Keratinocyte (primary cell): ENCODE measurements around the gene LGALS4. TPM values are rescaled to one million over a fixed set of nuclear protein-coding genes. Genes with fewer than 3 reads are reported as not detected.
"Not testable (repeated sequence)": the region's sequence is repeated elsewhere in the genome, so short reads cannot be mapped to it uniquely, and the experiment has no call there.

Experiments
- DNase-seq: peaks from one replicate; pipeline ENCODE4 v3.0.0-alpha.2; 2011; ENCODE audit warnings: low read depth, missing footprints, low spot score
- FAIRE-seq: peaks from 2 replicates; lab custom pipeline; 2011; peaks lifted over from hg19 to GRCh38; lab: Jason Lieb, UNC
- H2AFZ ChIP-seq: 2 replicates; pipeline ENCODE4 v1.6.0; 2012; ENCODE audit warnings: low read length, control low read depth, inconsistent platforms; ENCODE audit not compliant: control insufficient read depth
- H3K27ac ChIP-seq: 2 replicates; pipeline ENCODE4 v1.5.1; 2011; ENCODE audit warnings: low read length; ENCODE audit not compliant: control insufficient read depth, insufficient read depth
- H3K27me3 ChIP-seq: 3 replicates; pipeline ENCODE4 v1.6.0; 2011; ENCODE audit warnings: low read length; ENCODE audit not compliant: control insufficient read depth, insufficient read depth; ENCODE audit errors: extremely low read depth
- H3K36me3 ChIP-seq, 2 experiments: 2 replicates in 1 of 2; 3 replicates in 1 of 2; pipeline ENCODE4 v1.5.1; 2011; ENCODE audit warnings: low read length in 2 of 2, mild to moderate bottlenecking in 1 of 2; ENCODE audit not compliant: control insufficient read depth in 2 of 2, insufficient read depth in 2 of 2; ENCODE audit errors: extremely low read depth in 1 of 2
- H3K4me1 ChIP-seq: 3 replicates; pipeline ENCODE4 v1.5.1; 2011; ENCODE audit warnings: low read length; ENCODE audit not compliant: control insufficient read depth, insufficient read depth; ENCODE audit errors: extremely low read depth
- H3K4me2 ChIP-seq: 3 replicates; pipeline ENCODE4 v1.6.0; 2011; ENCODE audit warnings: low read depth, low read length; ENCODE audit not compliant: control insufficient read depth, insufficient read depth; ENCODE audit errors: extremely low read depth
- H3K4me3 ChIP-seq, 3 experiments: fragments of 200-600 bp in 1 of 3; sonication (generic) in 1 of 3; 2 replicates in 2 of 3; 3 replicates in 1 of 3; pipeline ENCODE4 v1.5.1; 2011 to 2016; ENCODE audit warnings: low read length in 3 of 3, mild to moderate bottlenecking in 3 of 3, control low read depth in 2 of 3, inconsistent platforms in 1 of 3, low read depth in 1 of 3, mixed read lengths in 1 of 3, mixed run types in 1 of 3, moderate library complexity in 1 of 3; ENCODE audit not compliant: control insufficient read depth in 2 of 3, insufficient read depth in 2 of 3; ENCODE audit errors: extremely low read depth in 1 of 3
- H3K79me2 ChIP-seq: 2 replicates; pipeline ENCODE4 v1.6.0; 2012; ENCODE audit warnings: low read length; ENCODE audit not compliant: control insufficient read depth, insufficient read depth
- H3K9ac ChIP-seq: 3 replicates; pipeline ENCODE4 v1.6.0; 2011; ENCODE audit warnings: low read length; ENCODE audit not compliant: control insufficient read depth, insufficient read depth; ENCODE audit errors: extremely low read depth
- H3K9me1 ChIP-seq: 3 replicates; pipeline ENCODE4 v1.6.0; 2011; ENCODE audit warnings: low read length; ENCODE audit not compliant: control insufficient read depth, insufficient read depth; ENCODE audit errors: extremely low read depth
- H3K9me3 ChIP-seq: 2 replicates; pipeline ENCODE4 v1.5.1; 2012; ENCODE audit warnings: low read depth, low read length; ENCODE audit not compliant: control insufficient read depth
- H4K20me1 ChIP-seq: 3 replicates; pipeline ENCODE4 v1.6.0; 2011; ENCODE audit warnings: low read length; ENCODE audit not compliant: control insufficient read depth, insufficient read depth; ENCODE audit errors: extremely low read depth
- EZH2 ChIP-seq: IDR thresholded peaks from one replicate; pipeline ENCODE4 v1.6.1; 2012; ENCODE audit warnings: inconsistent platforms, mild to moderate bottlenecking, low read length, moderate library complexity
- dilution Hi-C: fragments of 300-500 bp; cut with MboI; formaldehyde crosslinking; loops from one replicate; pipeline ENCODE4 v1.7.0; 2020; ENCODE audit warnings: low sequenced_read_pairs; ENCODE audit not compliant: extremely low pct_ligation_motif_present
- polyA plus RNA-seq, 5 experiments: library from polyadenylated mRNA; depleted of rRNA in 3 of 5; stranded (reverse) in 3 of 5; stranded (forward) in 1 of 5; unstranded in 1 of 5; fragments of >200 nt; gene quantifications; 1 replicate in 1 of 5; 2 replicates in 3 of 5; 3 replicates in 1 of 5; pipeline versions ENCODE4 v1.2.1 to v1.2.3, GENCODE V29; 2011 to 2012; ENCODE audit warnings: missing spikeins in 2 of 5, low read depth in 1 of 5, low replicate concordance in 1 of 5
- TF ChIP-seq, protein P1 (sequence below), 3 experiments: IDR thresholded peaks in 1 of 3; conservative IDR thresholded peaks in 1 of 3; optimal IDR thresholded peaks in 1 of 3; 2 replicates in 2 of 3; 3 replicates in 1 of 3; pipeline versions ENCODE3 to v1.5.1; 2011; ENCODE audit warnings: low read length in 3 of 3, mild to moderate bottlenecking in 3 of 3, moderate library complexity in 2 of 3, control low read depth in 1 of 3, inconsistent platforms in 1 of 3; ENCODE audit not compliant: insufficient read depth in 2 of 3; ENCODE audit errors: extremely low read depth in 1 of 3

Gene LGALS4
- polyA plus RNA-seq, 1 donor (not counting 4 experiments of a cell fraction or from before 2014, with no cell fraction given): 0.13 TPM

DNA sequence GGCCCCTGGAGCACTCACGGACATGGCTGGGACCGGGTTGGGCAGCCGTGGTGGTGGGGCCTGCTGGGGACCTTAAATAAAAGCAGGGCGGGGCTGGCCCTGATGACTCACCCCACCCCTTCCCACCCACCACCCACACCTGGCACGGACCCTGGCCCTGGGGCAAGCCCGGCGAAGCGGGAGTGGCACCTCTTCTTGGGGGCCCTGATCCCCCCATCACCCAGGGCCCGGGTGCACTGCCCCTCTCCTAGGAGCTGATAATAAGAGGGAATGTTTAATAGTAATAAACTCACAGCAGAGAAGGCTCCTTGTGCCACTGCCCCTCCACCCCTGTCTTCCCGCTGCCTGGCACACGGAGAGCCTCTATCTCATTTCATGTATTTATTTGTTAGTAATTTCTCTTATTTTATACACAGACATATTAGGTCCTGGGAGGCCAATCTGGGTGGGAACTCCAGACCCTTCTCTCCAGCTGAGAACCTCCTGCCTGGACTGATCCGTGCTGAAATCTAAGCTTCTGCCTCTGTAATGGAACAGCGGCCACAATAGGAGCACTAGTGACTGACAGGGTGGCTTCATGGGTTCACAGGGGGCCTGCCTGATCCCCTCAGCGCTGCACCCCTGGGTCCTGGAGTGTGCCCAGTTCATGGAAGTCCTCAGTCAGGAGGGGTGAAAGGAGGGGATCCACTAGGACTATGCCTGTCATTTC is 39.1 kb downstream of the LGALS4 start, which contains the start of gene LGALS7:
Gene LGALS7 (minus strand): TSS at position 49 of the 709 bp plus-strand sequence. CDS start 25 bp downstream, at position 24.
- Histone ChIP-seq H3K4me3 (no peak within 1 kb of the TSS), H2AFZ (no peak within 1 kb of the TSS), H4K20me1 (no peaks in the 10 kb centered on the region), H3K27ac (no peak within 1 kb of the TSS), H3K4me2 (no peak within 1 kb of the TSS), H3K9me1 (no peaks in the 10 kb centered on the region), H3K9ac (no peak within 1 kb of the TSS), H3K79me2 (no peaks in the 10 kb centered on the region), H3K27me3 (no peaks in the 10 kb centered on the region), H3K4me1 (peaks cover 23% of the 10 kb centered on the region), H3K9me3 (no peaks in the 10 kb centered on the region), H3K36me3 (no peaks in the 10 kb centered on the region)
- no peak for FAIRE-seq
- TF ChIP-seq, protein P1, sequence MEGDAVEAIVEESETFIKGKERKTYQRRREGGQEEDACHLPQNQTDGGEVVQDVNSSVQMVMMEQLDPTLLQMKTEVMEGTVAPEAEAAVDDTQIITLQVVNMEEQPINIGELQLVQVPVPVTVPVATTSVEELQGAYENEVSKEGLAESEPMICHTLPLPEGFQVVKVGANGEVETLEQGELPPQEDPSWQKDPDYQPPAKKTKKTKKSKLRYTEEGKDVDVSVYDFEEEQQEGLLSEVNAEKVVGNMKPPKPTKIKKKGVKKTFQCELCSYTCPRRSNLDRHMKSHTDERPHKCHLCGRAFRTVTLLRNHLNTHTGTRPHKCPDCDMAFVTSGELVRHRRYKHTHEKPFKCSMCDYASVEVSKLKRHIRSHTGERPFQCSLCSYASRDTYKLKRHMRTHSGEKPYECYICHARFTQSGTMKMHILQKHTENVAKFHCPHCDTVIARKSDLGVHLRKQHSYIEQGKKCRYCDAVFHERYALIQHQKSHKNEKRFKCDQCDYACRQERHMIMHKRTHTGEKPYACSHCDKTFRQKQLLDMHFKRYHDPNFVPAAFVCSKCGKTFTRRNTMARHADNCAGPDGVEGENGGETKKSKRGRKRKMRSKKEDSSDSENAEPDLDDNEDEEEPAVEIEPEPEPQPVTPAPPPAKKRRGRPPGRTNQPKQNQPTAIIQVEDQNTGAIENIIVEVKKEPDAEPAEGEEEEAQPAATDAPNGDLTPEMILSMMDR (optimal IDR thresholded peaks at IDR 0.05 in 1 of 3, IDR thresholded peaks at IDR 0.05 in 1 of 3, conservative IDR thresholded peaks at IDR 0.05 in 1 of 3; ENCODE audit: extremely low read depth in 1 of 3, insufficient read depth in 2 of 3, low read length in 3 of 3): no peak
- TF ChIP-seq EZH2: no peak
- dilution Hi-C loops: no loop called here
- DNase-seq: no peak

DNA sequence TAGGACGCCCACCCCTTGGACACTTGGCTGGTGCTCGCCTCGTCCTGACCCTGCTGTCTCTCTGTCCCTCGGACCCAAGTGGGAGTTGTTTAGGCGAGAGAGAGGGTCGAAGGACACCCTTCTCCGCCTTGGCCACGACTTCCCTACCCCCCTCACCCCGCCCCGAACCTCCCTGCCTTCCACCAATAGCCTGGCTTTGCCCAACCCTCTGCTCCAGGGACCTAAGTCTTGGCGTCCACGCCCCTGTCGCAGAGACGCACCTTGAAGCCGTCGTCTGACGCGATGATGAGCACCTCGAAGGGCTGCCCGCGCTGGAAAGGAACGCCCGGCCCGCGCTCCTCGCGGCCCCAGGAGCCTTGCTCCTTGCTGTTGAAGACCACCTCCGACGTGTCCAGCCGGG is 41.2 kb downstream of the LGALS4 start:
- H3K4me2 ChIP-seq, H4K20me1 ChIP-seq, H3K36me3 ChIP-seq, H2AFZ ChIP-seq, H3K9ac ChIP-seq, H3K9me3 ChIP-seq, H3K27ac ChIP-seq, DNase-seq, H3K27me3 ChIP-seq, H3K9me1 ChIP-seq, dilution Hi-C loops, H3K4me3 ChIP-seq, H3K79me2 ChIP-seq: not testable (repeated sequence)
- H3K4me1 ChIP-seq: peaks cover 23% of the 10 kb centered on the region
- FAIRE-seq: peak; percentile 95

- H3K79me2 ChIP-seq, H3K4me3 ChIP-seq, H3K27ac ChIP-seq, H3K9me3 ChIP-seq, H3K4me2 ChIP-seq, H3K36me3 ChIP-seq, H2AFZ ChIP-seq, H4K20me1 ChIP-seq, H3K27me3 ChIP-seq, FAIRE-seq, dilution Hi-C loops, DNase-seq, H3K9ac ChIP-seq, H3K9me1 ChIP-seq: not testable (repeated sequence)
- H3K4me1 ChIP-seq: peaks cover 23% of the 10 kb centered on the region
These were observed 41.8 kb downstream of the LGALS4 start for GRCh38 chr19:38770949-38771275.

DNA sequence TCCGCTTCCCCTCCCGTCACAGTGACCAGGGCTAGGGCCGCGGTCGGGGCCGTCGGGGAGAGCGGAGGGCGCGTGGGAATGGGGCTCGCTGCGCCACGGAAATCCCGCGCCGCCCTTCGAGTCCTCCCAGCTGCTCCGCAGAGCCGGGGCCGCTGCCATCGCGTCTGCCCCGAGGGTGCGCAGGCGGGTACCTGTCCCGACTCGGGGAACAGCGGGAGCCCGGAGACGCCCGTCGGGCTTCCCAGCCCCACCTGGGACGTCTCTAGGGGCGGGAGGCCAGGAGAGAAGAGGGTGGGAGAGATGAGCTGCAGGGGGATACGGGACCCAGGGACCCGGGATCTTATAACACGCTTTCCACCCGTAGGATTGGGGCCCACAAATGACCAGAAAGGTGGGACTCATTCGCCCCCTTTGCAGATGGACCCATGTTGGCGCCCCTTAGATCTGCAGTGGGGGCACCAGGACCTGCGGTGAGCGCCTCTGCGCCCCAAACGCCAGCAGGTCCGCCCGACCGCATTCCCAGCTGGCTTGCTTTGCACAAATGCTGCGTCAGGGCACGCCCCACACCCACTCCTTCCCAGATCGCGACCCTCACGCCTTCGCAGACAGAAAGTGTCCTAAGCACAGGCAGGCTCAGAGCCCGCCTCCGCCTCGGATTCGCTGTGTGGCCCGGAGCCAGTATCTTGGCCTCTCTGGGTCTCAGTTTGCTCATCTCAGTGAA is 42.4 kb downstream of the LGALS4 start:
- H3K27me3 ChIP-seq, H3K9me3 ChIP-seq, DNase-seq, H3K36me3 ChIP-seq, FAIRE-seq, H3K4me3 ChIP-seq, dilution Hi-C loops, H2AFZ ChIP-seq, H3K79me2 ChIP-seq, H4K20me1 ChIP-seq, H3K9me1 ChIP-seq: not testable (repeated sequence)
- H3K9ac ChIP-seq: peak overlapping the region; percentile 74
- H3K4me2 ChIP-seq: peak overlapping the region; percentile 3
- H3K27ac ChIP-seq: peak overlapping the region; percentile 78
- peaks cover 21% of the 10 kb centered on the region for H3K4me1 ChIP-seq
